H1 (cell line): ENCODE measurements around the gene RAB6D. TPM values are rescaled to one million over a fixed set of nuclear protein-coding genes. Genes with fewer than 3 reads are reported as not detected.
"Not testable (repeated sequence)": the region's sequence is repeated elsewhere in the genome, so short reads cannot be mapped to it uniquely, and the experiment has no call there.

Experiments
- CTCF ChIA-PET: fragments of 300-600 bp; sonication (Branson Sonifier 250); formaldehyde crosslinking; loops from one replicate; lab custom pipeline; 2021; ENCODE audit not compliant: partially characterized antibody; lab: Charles Lee
- POLR2A ChIA-PET: fragments of 300-600 bp; sonication (Branson Sonifier 250); formaldehyde crosslinking; loops from one replicate; lab custom pipeline; 2021; ENCODE audit warnings: inconsistent platforms; ENCODE audit not compliant: partially characterized antibody; lab: Charles Lee
- DNase-seq, 2 experiments: peaks; one replicate each; pipeline versions ENCODE4 v3.0.0 to v3.0.0-alpha.2; 2010 to 2022; ENCODE audit warnings: low spot score in 2 of 2, low read depth in 1 of 2, mixed read lengths in 1 of 2
- FAIRE-seq: peaks from 2 replicates; lab custom pipeline; 2011; peaks lifted over from hg19 to GRCh38; lab: Jason Lieb, UNC
- H2AFZ ChIP-seq: 2 replicates; pipeline ENCODE4 v1.8.1; 2012; ENCODE audit warnings: low read length, inconsistent platforms
- H2AK5ac ChIP-seq: 2 replicates; pipeline ENCODE4 v1.6.1; 2013; ENCODE audit warnings: low read depth, low read length
- H2BK120ac ChIP-seq: replicated peaks from 2 replicates; pipeline ENCODE3; 2013; ENCODE audit warnings: low read depth, low read length, inconsistent platforms
- H2BK12ac ChIP-seq: 2 replicates; pipeline ENCODE4 v1.6.1; 2013; ENCODE audit warnings: low read depth, low read length
- H2BK15ac ChIP-seq: 2 replicates; pipeline ENCODE4 v1.6.1; 2013; ENCODE audit warnings: low read length
- H2BK20ac ChIP-seq: 2 replicates; pipeline ENCODE4 v1.6.1; 2013; ENCODE audit warnings: low read length
- H2BK5ac ChIP-seq: 2 replicates; pipeline ENCODE4 v1.6.1; 2013; ENCODE audit warnings: low read depth, low read length
- H3K14ac ChIP-seq: 2 replicates; pipeline ENCODE4 v1.6.1; 2013; ENCODE audit warnings: inconsistent platforms; ENCODE audit not compliant: insufficient read length
- H3K18ac ChIP-seq: 2 replicates; pipeline ENCODE4 v1.6.1; 2013; ENCODE audit warnings: low read length; ENCODE audit errors: extremely low read depth
- H3K23ac ChIP-seq: 2 replicates; pipeline ENCODE4 v1.6.1; 2013; ENCODE audit warnings: inconsistent platforms; ENCODE audit not compliant: insufficient read length
- H3K23me2 ChIP-seq: 2 replicates; pipeline ENCODE4 v1.6.1; 2013; ENCODE audit warnings: low read depth, low read length
- H3K27ac ChIP-seq: 2 replicates; pipeline ENCODE4 v1.6.1; 2011; ENCODE audit warnings: low read depth, low read length, inconsistent platforms
- H3K27me3 ChIP-seq, 4 experiments: replicated peaks in 1 of 4; 1 replicate in 1 of 4; 2 replicates in 3 of 4; pipeline versions ENCODE4 v1.6.1 to v1.8.1; 2011 to 2013; ENCODE audit warnings: low read length in 3 of 4, mild to moderate bottlenecking in 3 of 4, inconsistent platforms in 2 of 4, mixed read lengths in 2 of 4, moderate library complexity in 1 of 4; ENCODE audit not compliant: control insufficient read depth in 3 of 4, insufficient read depth in 3 of 4; ENCODE audit errors: extremely low read depth in 1 of 4
- H3K36me3 ChIP-seq, 4 experiments: 2 replicates each; pipeline versions ENCODE4 v1.6.1 to v1.8.1; 2011 to 2013; ENCODE audit warnings: mild to moderate bottlenecking in 4 of 4, low read length in 3 of 4, moderate library complexity in 2 of 4, control low read depth in 1 of 4, inconsistent platforms in 1 of 4; ENCODE audit not compliant: insufficient read depth in 4 of 4, control insufficient read depth in 2 of 4
- H3K4ac ChIP-seq: replicated peaks from 2 replicates; pipeline ENCODE3; 2013; ENCODE audit warnings: low read length, low read depth, mixed read lengths, inconsistent platforms; ENCODE audit not compliant: insufficient read length
- H3K4me1 ChIP-seq, 4 experiments: replicated peaks in 1 of 4; 1 replicate in 1 of 4; 2 replicates in 3 of 4; pipeline versions ENCODE4 v1.6.1 to v1.8.1; 2011 to 2013; ENCODE audit warnings: low read length in 3 of 4, inconsistent platforms in 2 of 4, mixed read lengths in 1 of 4; ENCODE audit not compliant: insufficient read depth in 4 of 4, control insufficient read depth in 3 of 4
- H3K4me2 ChIP-seq, 2 experiments: 2 replicates each; pipeline versions ENCODE4 v1.6.1 to v1.8.1; 2011 to 2013; ENCODE audit warnings: low read depth in 2 of 2, low read length in 2 of 2, control low read depth in 1 of 2, inconsistent platforms in 1 of 2, mild to moderate bottlenecking in 1 of 2; ENCODE audit not compliant: insufficient read depth in 1 of 2
- H3K4me3 ChIP-seq, 4 experiments: fragments of 200-600, 300-600 bp in 1 of 4; sonication (generic), shearing (Covaris generic), sonication (Bioruptor Twin) in 1 of 4; 2 replicates each; pipeline versions ENCODE4 v1.5.1 to v1.8.1; 2011 to 2016; ENCODE audit warnings: low read length in 4 of 4, low read depth in 3 of 4, control low read depth in 2 of 4, inconsistent platforms in 2 of 4, mild to moderate bottlenecking in 2 of 4, mixed read lengths in 1 of 4, moderate library complexity in 1 of 4; ENCODE audit not compliant: insufficient read depth in 2 of 4; ENCODE audit errors: extremely low read depth in 1 of 4
- H3K56ac ChIP-seq: replicated peaks from 2 replicates; pipeline ENCODE3; 2013; ENCODE audit warnings: low read depth, mild to moderate bottlenecking, mixed read lengths, low read length, inconsistent platforms; ENCODE audit not compliant: insufficient read length
- H3K79me1 ChIP-seq: 2 replicates; pipeline ENCODE4 v1.6.1; 2013; ENCODE audit warnings: low read depth, low read length, control low read depth
- H3K79me2 ChIP-seq, 2 experiments: 2 replicates each; pipeline versions ENCODE4 v1.6.1 to v1.8.1; 2012 to 2013; ENCODE audit warnings: low read length in 2 of 2, mild to moderate bottlenecking in 2 of 2, inconsistent platforms in 1 of 2; ENCODE audit not compliant: insufficient read depth in 2 of 2, control insufficient read depth in 1 of 2
- H3K9ac ChIP-seq, 4 experiments: replicated peaks in 1 of 4; 1 replicate in 1 of 4; 2 replicates in 3 of 4; pipeline versions ENCODE4 v1.6.1 to v1.8.1; 2011 to 2013; ENCODE audit warnings: low read depth in 3 of 4, low read length in 3 of 4, control low read depth in 2 of 4, mild to moderate bottlenecking in 2 of 4, moderate library complexity in 2 of 4, inconsistent platforms in 1 of 4; ENCODE audit errors: extremely low read depth in 1 of 4
- H3K9me3 ChIP-seq, 2 experiments: 2 replicates each; pipeline versions ENCODE4 v1.6.1 to v1.8.1; 2012 to 2013; ENCODE audit warnings: mild to moderate bottlenecking in 2 of 2, moderate library complexity in 2 of 2, control low read depth in 1 of 2, inconsistent platforms in 1 of 2, low read depth in 1 of 2, low read length in 1 of 2, mixed read lengths in 1 of 2; ENCODE audit not compliant: insufficient read depth in 2 of 2
- H4K20me1 ChIP-seq, 2 experiments: replicated peaks in 1 of 2; 2 replicates each; pipeline versions ENCODE3 to v1.8.1; 2011 to 2013; ENCODE audit warnings: inconsistent platforms in 2 of 2, low read length in 2 of 2, mild to moderate bottlenecking in 1 of 2; ENCODE audit not compliant: insufficient read depth in 2 of 2, control insufficient read depth in 1 of 2
- H4K5ac ChIP-seq: 2 replicates; pipeline ENCODE4 v1.6.1; 2013; ENCODE audit warnings: low read length, low read depth, mixed read lengths, inconsistent platforms; ENCODE audit not compliant: insufficient read length
- H4K8ac ChIP-seq: 2 replicates; pipeline ENCODE4 v1.8.0; 2013; ENCODE audit warnings: mild to moderate bottlenecking, moderate library complexity, low read length, inconsistent platforms; ENCODE audit not compliant: insufficient read depth; ENCODE audit errors: extremely low read depth
- H4K91ac ChIP-seq: replicated peaks from 2 replicates; pipeline ENCODE3; 2013; ENCODE audit warnings: low read length, mixed read lengths, inconsistent platforms; ENCODE audit not compliant: insufficient read length
- KDM4A ChIP-seq: IDR thresholded peaks from one replicate; pipeline ENCODE4 v1.7.1; 2012; ENCODE audit warnings: low read depth, mild to moderate bottlenecking, moderate library complexity, low read length, inconsistent platforms; ENCODE audit not compliant: severe bottlenecking
- WGBS, 2 experiments: shearing (Covaris generic) in 1 of 2; methylation state at CpG; one replicate each; pipeline versions ENCODE4 v1.1.6 to v1.1.7; 2013 to 2015; ENCODE audit warnings: low lambda C conversion rate in 2 of 2, mixed read lengths in 2 of 2, inconsistent platforms in 1 of 2, low coverage in 1 of 2, missing lambda C conversion rate in 1 of 2; ENCODE audit not compliant: insufficient replicate concordance in 2 of 2, insufficient coverage in 1 of 2, insufficient read length in 1 of 2; ENCODE audit errors: extremely low coverage in 1 of 2, missing lambda C conversion rate in 1 of 2; 5-methylcytosine and 5-hydroxymethylcytosine counted together
- polyA plus RNA-seq, 7 experiments: library from polyadenylated mRNA; depleted of rRNA in 3 of 7; stranded (reverse) in 5 of 7; unstranded in 2 of 7; fragments of >200 nt in 5 of 7; fragments of 200-250 nt in 2 of 7; gene quantifications; 1 replicate in 5 of 7; 2 replicates in 1 of 7; 4 replicates in 1 of 7; pipeline versions ENCODE4 v1.2.1 to v1.2.3, GENCODE V29; 2011 to 2013; ENCODE audit warnings: missing spikeins in 2 of 7, mixed read lengths in 2 of 7
- total RNA-seq: library from RNA; stranded (reverse); fragmentation: NEBNext Ultra II Directional; extraction: Animal tissue kit (Norgen Biotek cat#: 25700); gene quantifications from 2 replicates; pipeline ENCODE4 v1.2.1, GENCODE V29; 2021

The RAB6D gene
- total and polyA plus RNA-seq, 2 of the 8 experiments (the other 6 are each of a cell fraction or from before 2014, with no cell fraction given), result 0.05 to 0.22 TPM

- H3K23me2 ChIP-seq, H3K79me1 ChIP-seq, H3K18ac ChIP-seq, H2BK5ac ChIP-seq, H4K91ac ChIP-seq, H3K56ac ChIP-seq, H3K4me1 ChIP-seq, H4K5ac ChIP-seq, H3K4ac ChIP-seq, H4K20me1 ChIP-seq, POLR2A ChIA-PET, FAIRE-seq, H3K79me2 ChIP-seq, H3K23ac ChIP-seq: not testable (repeated sequence)
- peak overlapping the region; percentile 62; the same call in 1 of the 2 replicates for H2AFZ ChIP-seq
- CTCF ChIA-PET, result interaction anchor here (0.6 to 2.5 kb wide), 3 partner anchors 19 to 241 kb away, joined by 4 to 9 read pairs (median 6); no protein-coding TSS in a partner anchor
- H3K27me3 ChIP-seq, result peaks cover 2 to 10% (median 6%) of the 10 kb centered on the region in 4 experiments; a peak in 6 of 7 replicates
- WGBS, 2 experiments, result 5% methylated on average over 25 of the region's 29 CpGs; no CpG with 5 or more reads in 1 of the 2 experiments
- TF ChIP-seq KDM4A, result peak; percentile 21
- TF ChIP-seq, all 59 proteins: peak for 1; not testable (repeated sequence) for 58
- not testable (repeated sequence) for H2AK5ac ChIP-seq, H3K9ac ChIP-seq, H3K14ac ChIP-seq, H2BK15ac ChIP-seq, H2BK120ac ChIP-seq, H3K27ac ChIP-seq, H3K36me3 ChIP-seq, H3K9me3 ChIP-seq, H2BK12ac ChIP-seq, H4K8ac ChIP-seq, H2BK20ac ChIP-seq
- DNase-seq, result peak in 1 of 2 experiments; percentile 64
- Histone ChIP-seq H3K4me3 (peak overlapping the region; percentile 52 to 70 (median 62)), H3K4me2 (peak overlapping the region; percentile 86 to 97)
Observed at GRCh38 chr2:131395024-131395645, 31.2 kb upstream of the RAB6D start.
